HAP-1 (cell line): ENCODE measurements around the gene C1QTNF5.

Experiments used
- DNase-seq, 2 experiments: peaks; one replicate each; pipeline ENCODE4 v3.0.0-alpha.2; 2016 to 2020; ENCODE audit warnings: low spot score in 2 of 2
- H3K27me3 ChIP-seq: fragments of 250-450 bp; sonication (Bioruptor Pico); 2 replicates; pipeline ENCODE4 v1.5.1; 2020; ENCODE audit warnings: low read depth, mild to moderate bottlenecking, moderate library complexity
- H3K36me3 ChIP-seq: fragments of 250-450 bp; sonication (Bioruptor Pico); replicated peaks from 2 replicates; pipeline ENCODE4 v1.5.1; 2020; ENCODE audit warnings: mild to moderate bottlenecking
- H3K4me1 ChIP-seq: fragments of 250-450 bp; sonication (Bioruptor Pico); 2 replicates; pipeline ENCODE4 v1.5.1; 2020; ENCODE audit warnings: mild to moderate bottlenecking
- H3K4me3 ChIP-seq: fragments of 250-450 bp; sonication (Bioruptor Pico); 2 replicates; pipeline ENCODE4 v1.5.1; 2020; ENCODE audit warnings: mild to moderate bottlenecking, moderate library complexity
- H3K9me3 ChIP-seq: fragments of 250-450 bp; sonication (Bioruptor Pico); 2 replicates; pipeline ENCODE4 v1.5.1; 2020; ENCODE audit warnings: mild to moderate bottlenecking, moderate library complexity
- in situ Hi-C: fragments of 300-500 bp; cut with MboI; formaldehyde crosslinking; loops from 3 replicates; pipeline ENCODE4 v1.14.3; 2020; ENCODE audit warnings: low sequenced_read_pairs, inconsistent platforms, mixed read lengths

Gene C1QTNF5

DNA sequence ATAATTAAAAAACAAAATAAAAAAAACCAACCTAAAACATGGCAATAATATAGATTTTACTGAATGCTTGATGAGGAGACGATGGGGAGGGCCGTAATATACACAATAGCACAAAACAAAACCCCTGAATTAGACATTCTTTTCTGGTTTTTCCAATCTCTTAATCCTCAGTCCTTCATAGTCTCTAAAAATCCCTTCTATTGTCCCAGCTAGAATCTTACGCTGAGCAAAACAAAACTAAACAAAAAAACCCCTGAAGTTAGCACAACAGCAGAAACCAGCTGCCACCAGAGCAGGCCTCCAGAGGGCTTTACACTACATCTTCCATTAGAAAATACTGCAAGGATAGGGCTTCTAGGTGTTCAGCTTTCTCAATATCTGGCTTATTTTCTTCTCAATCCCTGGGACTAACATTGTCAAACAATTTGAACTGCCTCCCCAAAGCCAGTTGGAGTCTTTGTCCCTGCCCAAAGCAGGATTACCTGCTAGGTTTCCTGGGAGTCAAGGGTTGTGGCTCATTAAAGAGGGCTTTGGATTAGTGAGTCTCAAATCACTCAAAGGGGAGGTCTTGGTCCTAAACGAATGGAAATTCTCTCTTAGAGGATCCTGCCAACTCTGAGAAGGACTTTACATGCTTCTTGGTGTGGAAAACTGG, 8.4 kb downstream of the C1QTNF5 start:
- Histone ChIP-seq H3K4me3 (no peak overlapping the region), H3K27me3 (no peaks in the 10 kb centered on the region), H3K36me3 (peaks cover 11% of the 10 kb centered on the region), H3K9me3 (no peaks in the 10 kb centered on the region), H3K4me1 (peaks cover 23% of the 10 kb centered on the region)
- DNase-seq: peak; percentile 67 to 91
- in situ Hi-C loops: no loop called here

DNA sequence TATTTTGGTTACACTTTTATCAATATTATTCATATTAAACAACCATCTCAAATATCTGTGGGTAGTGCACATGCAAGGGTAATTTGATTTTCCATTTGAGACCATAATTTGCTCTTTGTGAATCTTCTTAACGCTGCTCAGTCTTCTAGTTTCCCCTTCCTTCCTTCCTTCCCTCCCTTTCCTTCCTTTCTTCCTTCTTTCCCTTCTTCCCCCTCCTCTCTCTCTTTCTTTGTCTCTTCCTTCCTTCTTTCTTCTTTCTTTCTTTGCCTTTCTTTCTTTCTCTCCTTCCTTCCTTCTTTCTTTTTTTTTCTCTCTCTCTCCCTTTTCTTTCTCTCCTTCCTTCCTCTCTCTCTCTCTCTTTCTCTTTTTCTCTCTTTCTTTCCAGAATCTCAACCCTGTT, 10.4 kb downstream of the C1QTNF5 start:
- Histone ChIP-seq H3K9me3 (no peaks in the 10 kb centered on the region), H3K27me3 (no peaks in the 10 kb centered on the region), H3K36me3 (no peaks in the 10 kb centered on the region), H3K4me3 (no peak overlapping the region), H3K4me1 (peaks cover 23% of the 10 kb centered on the region)
- in situ Hi-C loops: no loop called here
- DNase-seq: no peak

DNA sequence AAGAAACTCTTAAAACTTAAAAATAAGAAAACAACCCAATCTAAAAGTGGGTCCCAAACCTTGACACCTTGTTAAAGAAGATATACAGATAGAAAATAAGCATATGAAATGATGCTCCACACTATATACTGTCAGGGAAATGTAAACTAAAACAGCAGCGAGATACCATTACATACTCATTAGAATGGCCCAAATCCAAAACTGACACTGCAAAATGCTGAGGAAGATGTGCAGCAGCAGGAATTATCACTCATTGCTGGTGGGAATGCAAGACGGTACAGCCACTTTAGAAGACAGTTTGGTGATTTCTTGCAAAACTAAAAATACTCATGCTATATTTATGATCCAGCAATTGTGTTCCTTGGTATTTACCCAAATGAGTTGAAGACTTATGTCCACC, 11.4 kb downstream of the C1QTNF5 start:
- DNase-seq: no peak
- in situ Hi-C loops: loop anchor here (10.0 kb wide), 1 partner anchor 55 kb away; the partner anchor contains the start of gene USP2
- no peaks in the 10 kb centered on the region for H3K36me3 ChIP-seq
- no peaks in the 10 kb centered on the region for H3K27me3 ChIP-seq
- H3K9me3 ChIP-seq: no peaks in the 10 kb centered on the region
- peaks cover 23% of the 10 kb centered on the region for H3K4me1 ChIP-seq
- no peak overlapping the region for H3K4me3 ChIP-seq

DNA sequence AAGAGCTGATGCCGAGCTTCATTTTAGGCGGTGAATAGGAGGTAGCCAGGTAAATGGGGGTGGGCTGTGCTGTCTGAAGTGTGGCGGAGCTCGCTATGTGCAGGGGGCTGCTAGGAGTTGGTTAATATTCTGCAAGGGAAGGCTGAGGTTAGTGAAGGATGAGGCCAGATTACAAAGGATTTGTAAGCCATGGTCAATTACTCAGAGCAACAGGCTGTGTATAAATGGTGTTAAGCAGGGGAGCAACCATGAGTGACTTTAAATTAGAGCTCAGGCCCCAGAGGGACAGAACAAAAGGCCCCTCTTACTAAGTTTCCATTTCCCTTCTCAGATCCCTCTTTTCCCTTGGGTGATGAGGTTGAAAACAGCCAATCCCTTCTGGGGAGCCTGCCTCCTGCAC, 16.5 kb downstream of the C1QTNF5 start:
- H3K4me3 ChIP-seq: no peak overlapping the region
- in situ Hi-C loops: loop anchor here (10.0 kb wide), 1 partner anchor 61 kb away; the partner anchor contains the start of gene USP2
- no peaks in the 10 kb centered on the region for H3K36me3 ChIP-seq
- H3K4me1 ChIP-seq: peaks cover 24% of the 10 kb centered on the region
- no peak for DNase-seq
- H3K9me3 ChIP-seq: no peaks in the 10 kb centered on the region
- no peaks in the 10 kb centered on the region for H3K27me3 ChIP-seq

DNA sequence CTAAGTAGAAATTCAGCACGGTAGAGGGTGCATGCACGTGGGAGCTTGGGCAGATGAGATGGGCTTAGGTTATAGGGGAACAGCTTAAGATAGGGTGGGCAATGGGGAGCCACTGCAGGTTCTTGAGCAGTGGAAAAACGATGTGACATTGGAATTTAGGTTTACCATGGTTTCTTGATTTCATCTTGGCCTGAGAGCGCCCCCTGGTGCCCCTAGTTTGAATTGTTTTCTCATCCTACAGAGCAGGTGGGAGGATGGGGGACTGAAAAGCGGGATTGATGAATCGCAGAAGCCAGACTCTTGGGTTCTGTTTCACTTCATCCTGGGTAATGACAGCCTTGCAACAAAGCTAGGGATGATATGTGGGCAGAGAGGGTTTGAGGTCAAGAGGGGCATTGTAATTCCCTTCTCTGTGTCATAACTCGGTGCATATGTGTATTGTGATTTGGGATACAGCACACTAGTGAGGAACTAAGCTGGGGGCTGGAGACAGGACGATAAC, 17.1 kb downstream of the C1QTNF5 start:
- Histone ChIP-seq H3K4me3 (no peak overlapping the region), H3K9me3 (no peaks in the 10 kb centered on the region), H3K27me3 (no peaks in the 10 kb centered on the region), H3K4me1 (peaks cover 30% of the 10 kb centered on the region), H3K36me3 (no peaks in the 10 kb centered on the region)
- in situ Hi-C loops: loop anchor here (10.0 kb wide), 1 partner anchor 61 kb away; the partner anchor contains the start of gene USP2
- DNase-seq: peak; percentile 56 to 93

DNA sequence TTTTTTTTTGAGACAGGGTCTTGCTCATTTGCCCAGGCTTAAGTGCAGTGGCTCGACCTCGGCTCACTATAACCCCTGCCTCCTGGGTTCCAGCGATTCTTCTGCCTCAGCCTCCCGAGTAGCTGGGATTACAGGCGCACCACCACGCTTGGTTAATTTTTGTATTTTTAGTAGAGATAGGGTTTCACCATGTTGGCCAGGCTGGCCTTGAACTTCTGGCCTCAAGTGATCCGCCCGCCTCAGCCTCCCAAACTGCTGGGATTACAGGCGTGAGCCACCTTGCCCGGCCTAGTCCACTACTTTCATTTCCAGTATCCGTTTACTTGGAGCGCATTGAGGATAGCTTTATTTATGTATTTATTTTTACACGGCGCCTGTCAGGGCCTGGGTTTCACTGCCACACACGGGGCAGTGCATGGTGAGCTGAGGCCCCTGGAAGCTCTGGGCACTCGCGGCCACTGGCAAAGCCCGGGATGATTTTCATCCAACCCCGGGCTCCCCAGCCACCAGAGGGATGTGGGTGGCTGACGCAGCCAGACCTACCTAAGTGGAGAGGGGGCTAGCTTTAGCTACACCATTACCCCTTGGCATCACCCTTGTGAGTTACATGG, 17.7 kb downstream of the C1QTNF5 start:
- Histone ChIP-seq H3K9me3 (no peaks in the 10 kb centered on the region), H3K36me3 (no peaks in the 10 kb centered on the region), H3K4me1 (peaks cover 32% of the 10 kb centered on the region), H3K27me3 (no peaks in the 10 kb centered on the region), H3K4me3 (no peak overlapping the region)
- in situ Hi-C loops: loop anchor here (10.0 kb wide), 1 partner anchor 62 kb away; the partner anchor contains the start of gene USP2
- DNase-seq: no peak

DNA sequence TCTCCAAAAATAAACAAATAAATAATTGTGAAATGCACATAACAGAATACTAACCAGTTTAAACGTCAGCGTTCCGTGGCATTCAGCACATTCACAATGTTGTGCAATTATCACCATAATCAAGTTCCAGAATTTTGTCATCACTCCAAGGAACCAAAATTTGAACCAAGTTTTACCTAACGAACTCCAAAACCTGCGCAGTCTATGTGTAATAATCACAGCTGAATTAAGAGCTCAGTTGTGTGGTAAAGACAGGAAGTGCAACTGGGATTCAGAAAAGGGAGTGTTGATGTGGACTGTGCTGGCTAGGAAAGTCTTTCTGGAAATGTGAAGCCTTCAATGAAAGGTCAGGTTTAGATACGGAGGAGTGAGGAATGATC, 18.3 kb downstream of the C1QTNF5 start:
- Histone ChIP-seq H3K36me3 (no peaks in the 10 kb centered on the region), H3K4me1 (peaks cover 34% of the 10 kb centered on the region), H3K27me3 (no peaks in the 10 kb centered on the region), H3K9me3 (no peaks in the 10 kb centered on the region), H3K4me3 (no peak overlapping the region)
- in situ Hi-C loops: loop anchor here (10.0 kb wide), 1 partner anchor 62 kb away; the partner anchor contains the start of gene USP2
- DNase-seq: no peak

DNA sequence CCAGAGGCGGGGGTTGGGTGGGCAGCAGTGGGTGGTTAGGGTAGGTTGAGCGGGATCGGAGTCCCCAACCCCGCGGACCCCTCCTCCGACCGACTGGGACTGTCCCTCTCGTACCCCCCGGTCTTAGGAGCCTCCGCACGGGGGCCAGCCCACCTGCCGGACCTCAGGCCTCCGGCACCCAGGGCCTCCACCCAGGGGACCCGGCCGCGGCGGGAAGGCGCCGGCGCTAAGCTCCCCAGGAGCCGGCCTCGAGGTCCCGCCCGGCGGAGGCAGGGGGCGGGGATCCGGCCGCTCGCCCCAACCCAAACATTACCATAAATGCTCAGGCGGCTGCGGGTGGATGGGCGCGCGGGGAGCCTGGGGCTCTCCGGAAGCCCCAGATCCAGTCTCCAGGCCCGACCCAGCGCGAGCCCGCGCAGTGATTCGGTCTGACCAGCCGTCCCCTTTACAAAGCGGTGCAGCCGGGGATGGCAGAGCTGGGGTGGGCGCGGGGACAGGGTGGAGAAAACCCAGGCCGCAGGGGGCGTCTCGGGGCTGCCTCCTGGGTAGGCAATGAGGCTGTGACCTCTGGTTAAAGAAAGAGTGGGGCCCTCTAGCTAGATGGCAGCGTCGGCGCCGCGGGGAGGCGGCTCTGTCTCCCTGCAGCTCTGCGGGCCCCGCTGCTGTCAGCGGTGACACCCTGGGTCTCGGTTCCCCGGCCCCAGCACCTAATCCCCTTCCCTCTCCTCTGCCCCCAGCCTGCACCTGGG, 19.7 kb downstream of the C1QTNF5 start:
- no peaks in the 10 kb centered on the region for H3K27me3 ChIP-seq
- peaks cover 37% of the 10 kb centered on the region for H3K4me1 ChIP-seq
- H3K36me3 ChIP-seq: no peaks in the 10 kb centered on the region; the same call in 1 of the 2 replicates
- peak overlapping the region; percentile 29 for H3K4me3 ChIP-seq
- no peaks in the 10 kb centered on the region for H3K9me3 ChIP-seq
- in situ Hi-C loops: loop anchor here (10.0 kb wide), 1 partner anchor 64 kb away; the partner anchor contains the start of gene USP2
- peak; percentile 54 to 80 for DNase-seq

DNA sequence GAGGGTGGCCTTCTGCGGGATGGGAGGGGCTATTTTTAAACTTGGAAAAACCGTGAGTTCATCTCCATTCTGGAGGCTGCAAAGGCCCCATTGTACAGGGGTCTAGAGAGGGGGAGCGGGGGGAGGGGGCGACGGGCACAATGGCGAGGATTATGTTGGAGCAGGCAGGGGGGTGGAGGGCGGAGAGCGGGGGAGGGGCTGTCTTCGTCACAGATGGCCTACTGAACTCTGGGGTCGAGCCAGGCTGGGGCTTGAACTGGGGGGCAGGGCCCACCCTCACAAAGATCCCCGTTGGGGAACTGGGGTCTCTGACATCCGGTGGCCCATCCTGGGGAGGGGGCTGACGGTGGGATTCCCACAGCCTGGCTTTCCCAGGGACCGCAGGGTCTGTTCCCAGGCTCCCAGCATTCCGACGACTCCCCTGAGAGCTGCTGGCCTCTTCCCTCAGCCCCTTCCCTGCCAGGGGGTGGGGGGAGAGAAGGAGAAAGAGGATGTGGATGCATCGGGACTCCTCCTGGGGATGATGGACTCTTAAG, 20.4 kb downstream of the C1QTNF5 start:
- in situ Hi-C loops: loop anchor here (10.0 kb wide), 1 partner anchor 64 kb away; the partner anchor contains the start of gene USP2
- DNase-seq: peak; percentile 23 to 77
- no peaks in the 10 kb centered on the region; the same call in 1 of the 2 replicates for H3K36me3 ChIP-seq
- peaks cover 41% of the 10 kb centered on the region for H3K4me1 ChIP-seq
- H3K27me3 ChIP-seq: no peaks in the 10 kb centered on the region
- H3K9me3 ChIP-seq: no peaks in the 10 kb centered on the region
- H3K4me3 ChIP-seq: peak overlapping the region; percentile 29

DNA sequence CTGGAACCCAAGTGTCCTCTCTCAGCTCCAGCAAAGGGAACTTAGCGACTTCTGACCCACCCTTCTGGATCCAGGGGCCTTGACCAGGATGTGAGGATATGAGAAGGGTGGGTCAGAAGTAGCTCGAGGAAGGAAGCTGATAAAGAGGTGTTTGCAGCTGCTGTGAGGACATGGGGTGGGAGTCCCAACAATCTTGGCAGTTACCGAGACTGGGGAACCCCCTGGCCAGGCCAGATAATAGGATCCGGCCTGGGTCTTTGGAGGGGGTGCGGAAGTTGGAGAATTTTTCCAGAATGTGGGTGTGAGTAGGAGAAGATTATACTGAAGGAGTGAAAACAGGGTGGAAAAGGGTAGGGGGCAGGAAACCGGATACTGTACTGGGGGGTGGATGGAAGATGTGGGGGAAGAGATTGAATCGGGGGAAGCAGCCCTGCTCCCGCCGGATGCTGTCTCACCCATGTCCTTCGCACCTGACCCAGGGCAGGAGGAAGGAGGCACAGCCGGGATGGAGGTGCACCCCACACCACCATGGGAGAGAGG, 20.9 kb downstream of the C1QTNF5 start:
- Histone ChIP-seq H3K4me1 (peaks cover 41% of the 10 kb centered on the region), H3K9me3 (no peaks in the 10 kb centered on the region), H3K27me3 (no peaks in the 10 kb centered on the region), H3K4me3 (no peak overlapping the region), H3K36me3 (no peaks in the 10 kb centered on the region; the same call in none of the 2 replicates)
- no peak for DNase-seq
- in situ Hi-C loops: loop anchor here (10.0 kb wide), 1 partner anchor 65 kb away; the partner anchor contains the start of gene USP2

DNA sequence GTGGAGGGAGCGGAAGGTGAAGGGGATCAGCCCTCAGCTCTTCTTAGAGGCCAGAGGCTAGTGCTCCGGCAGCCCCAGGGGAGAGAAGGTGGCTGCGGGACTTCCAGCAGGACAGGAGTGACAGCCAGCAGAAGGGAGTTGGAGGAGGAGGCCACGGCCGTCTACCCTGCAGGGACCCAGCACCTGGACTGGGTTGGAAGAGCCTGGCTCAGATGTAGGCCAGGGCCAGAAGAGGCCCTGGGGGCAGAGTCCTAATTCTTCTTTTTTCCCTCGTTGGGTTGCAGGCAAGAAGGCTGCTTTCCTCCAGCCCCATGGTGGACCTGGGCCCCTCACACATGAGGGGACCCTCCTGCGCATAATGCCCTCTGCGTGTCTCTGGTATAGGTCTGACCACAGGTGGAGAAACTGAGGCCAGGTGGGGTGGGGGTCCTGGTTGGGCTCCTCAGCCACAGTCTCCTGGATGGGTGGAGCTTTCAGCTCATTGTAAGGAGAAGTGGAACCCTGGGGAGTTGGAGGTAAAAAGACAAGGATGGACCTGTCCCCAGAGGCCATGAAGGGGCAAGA, 21.5 kb downstream of the C1QTNF5 start:
- H3K36me3 ChIP-seq: peaks cover 5% of the 10 kb centered on the region
- H3K27me3 ChIP-seq: no peaks in the 10 kb centered on the region
- DNase-seq: no peak
- H3K4me3 ChIP-seq: no peak overlapping the region
- in situ Hi-C loops: no loop called here
- no peaks in the 10 kb centered on the region for H3K9me3 ChIP-seq
- H3K4me1 ChIP-seq: peaks cover 41% of the 10 kb centered on the region

DNA sequence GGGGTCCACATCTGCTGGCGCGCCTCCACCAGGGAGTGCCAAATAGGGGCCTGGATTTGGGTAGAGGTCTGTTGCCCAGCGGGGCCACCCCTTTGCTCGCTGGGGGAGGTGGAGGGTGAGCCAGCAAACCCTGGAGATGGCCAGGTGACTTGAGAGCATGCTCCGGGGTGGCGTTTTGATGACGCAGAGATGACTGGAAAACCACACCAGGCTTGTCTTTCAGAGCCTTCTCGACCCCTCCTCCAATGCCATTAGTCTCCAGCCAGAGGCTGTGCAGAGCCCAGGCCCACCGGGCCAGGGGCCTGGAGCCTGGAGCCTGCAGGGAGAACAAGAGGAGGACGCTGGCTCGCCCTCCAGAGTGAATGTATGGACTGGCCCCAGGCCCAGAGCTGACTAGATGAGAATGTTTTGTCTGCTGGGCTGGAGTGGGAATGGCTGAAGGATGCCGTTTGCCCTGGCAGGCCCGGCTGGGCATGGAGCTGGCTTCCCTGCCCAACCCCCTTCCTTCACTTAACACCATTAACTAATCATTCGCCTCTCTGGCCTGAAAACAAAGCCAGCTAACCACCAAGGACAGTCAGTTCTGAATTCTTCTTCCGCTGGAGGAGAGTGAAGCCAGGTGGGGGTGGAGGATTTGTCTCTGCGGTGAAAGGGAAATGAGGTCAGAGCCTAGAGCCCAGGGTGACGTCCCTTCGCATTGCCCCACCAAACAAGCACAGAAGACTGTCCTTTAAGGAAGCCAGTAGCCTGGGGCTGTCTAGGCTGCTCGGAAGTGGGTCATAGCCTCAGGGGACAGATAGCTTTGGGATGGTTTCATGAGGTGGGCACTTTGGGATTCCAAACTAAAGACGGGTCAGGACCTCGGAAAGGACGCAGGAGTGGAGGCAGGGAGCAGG, 22.2 kb downstream of the C1QTNF5 start:
- Histone ChIP-seq H3K4me1 (peaks cover 41% of the 10 kb centered on the region), H3K27me3 (no peaks in the 10 kb centered on the region)

More for the DNA sequence above, 22.2 kb downstream of the C1QTNF5 start:
- peak in 1 of 2 experiments; percentile 14 for DNase-seq
- no peaks in the 10 kb centered on the region for H3K9me3 ChIP-seq
- in situ Hi-C loops: no loop called here
- H3K36me3 ChIP-seq: peaks cover 13% of the 10 kb centered on the region
- no peak overlapping the region for H3K4me3 ChIP-seq
